ENCODE results near the gene SRPRA.

SRPRA gene

DNA sequence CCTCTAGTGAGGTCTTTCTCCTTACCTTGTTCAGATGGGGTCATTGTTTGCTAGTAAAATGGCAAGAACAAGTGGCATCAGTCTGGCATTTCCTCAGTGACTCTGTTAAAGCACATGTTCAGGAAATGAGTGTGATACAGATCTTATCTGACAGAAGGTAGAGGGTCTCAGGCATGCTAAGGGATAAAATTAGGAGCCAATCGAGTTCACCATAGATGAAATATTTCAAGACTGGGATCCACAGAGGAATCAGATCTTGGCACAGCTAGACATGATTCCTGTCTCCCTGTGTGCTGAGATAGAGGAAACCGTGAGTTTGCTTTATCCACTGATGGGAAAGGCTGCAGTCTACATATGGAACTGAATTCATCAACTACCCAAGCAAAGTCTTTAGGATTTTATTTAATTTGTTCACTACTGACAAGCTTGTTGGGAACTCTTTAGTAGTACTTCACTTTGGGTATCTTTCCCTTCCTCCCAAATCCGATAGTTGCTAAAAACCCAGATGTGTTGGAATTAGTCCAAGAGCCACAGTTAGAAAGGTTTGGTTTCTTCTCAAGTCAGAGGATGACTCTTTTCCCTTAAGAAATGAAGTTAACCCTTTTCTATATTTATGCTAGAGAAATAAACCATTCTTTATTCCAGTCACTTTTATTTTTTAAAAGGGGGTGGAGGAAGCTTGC lies 38.7 kb downstream of the SRPRA start:
- no peak for DNase-seq

DNA sequence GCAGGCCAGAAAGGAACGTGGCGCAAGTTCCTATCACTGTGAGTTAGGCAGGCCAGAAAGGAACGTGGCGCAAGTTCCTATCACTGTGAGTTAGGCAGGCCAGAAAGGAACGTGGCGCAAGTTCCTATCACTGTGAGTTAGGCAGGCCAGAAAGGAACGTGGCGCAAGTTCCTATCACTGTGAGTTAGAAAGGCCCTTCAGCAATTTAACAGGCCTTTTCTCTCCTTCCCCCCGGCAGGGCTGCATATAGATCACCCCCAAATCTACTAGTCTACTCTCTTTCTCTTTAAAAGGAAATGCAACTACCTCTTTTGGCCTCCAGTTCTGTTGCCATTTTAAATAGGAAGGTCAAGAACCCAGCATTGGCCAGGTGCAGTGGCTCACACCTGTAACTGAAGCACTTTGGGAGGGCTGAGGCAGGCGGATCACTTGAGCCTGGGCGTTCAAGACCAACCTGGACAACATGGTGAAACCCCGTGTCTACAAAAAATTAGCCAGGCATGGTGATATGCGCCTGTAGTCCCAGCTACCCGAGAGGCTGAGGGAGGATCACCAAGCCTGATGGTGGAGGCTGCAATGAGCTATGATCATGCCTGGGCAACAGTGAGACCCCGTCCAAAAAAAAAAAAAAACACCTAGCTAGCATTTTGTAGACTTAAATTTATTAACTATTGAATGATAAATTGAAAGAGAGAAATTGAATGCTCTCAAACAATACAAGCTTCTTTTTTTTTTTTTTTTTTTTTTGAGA lies 42.2 kb downstream of the SRPRA start:
- no peak for DNase-seq

DNA sequence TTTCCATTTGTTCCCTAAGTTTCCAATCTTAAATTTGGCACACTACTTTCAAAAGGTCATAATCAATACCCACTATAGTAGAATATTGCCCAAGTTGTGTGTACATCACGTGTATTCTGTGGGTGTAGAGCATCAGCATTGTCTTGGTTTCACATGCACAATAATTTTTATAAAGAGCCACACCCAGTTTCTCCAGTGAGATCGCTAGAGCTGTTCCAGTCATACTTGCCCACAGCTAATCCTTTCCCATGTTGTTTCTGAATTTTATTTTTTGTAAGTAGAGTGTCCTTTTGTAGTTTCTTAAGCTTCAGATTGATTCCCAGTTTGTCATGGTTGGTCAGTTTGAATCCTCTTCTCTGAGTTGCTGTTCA lies 43.4 kb downstream of the SRPRA start:
- no peak for DNase-seq

DNA sequence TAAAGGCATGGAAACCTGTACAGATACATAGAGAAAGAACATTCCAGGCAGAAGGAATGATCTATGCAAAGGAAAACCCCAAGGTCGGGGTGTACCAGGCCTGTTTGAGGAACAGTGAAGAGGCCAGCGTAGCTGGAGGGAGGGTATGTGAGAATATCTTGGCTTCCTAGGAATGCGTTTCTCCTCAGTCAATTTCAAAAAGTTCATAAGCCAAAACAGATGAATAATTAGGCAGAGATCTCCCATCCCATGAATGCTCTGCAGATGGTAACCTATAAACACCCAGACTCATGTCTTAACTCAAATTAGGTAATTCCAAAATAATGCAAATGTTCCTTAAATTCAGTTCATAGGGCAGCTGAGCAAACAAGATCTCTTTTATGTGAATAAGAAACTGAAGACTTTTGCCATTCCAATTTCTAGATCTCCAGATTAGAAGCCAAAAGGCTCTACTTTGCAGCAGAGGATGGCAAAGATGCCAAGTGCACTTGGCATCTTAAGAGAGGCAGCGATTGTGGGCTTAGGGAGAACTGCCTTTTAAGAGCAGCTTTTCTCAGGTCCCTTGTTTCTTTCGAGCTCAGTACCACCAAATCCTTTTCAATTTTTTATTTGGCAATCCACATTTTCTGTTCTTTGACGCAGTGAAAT lies 43.9 kb downstream of the SRPRA start:
- DNase-seq = no peak

DNA sequence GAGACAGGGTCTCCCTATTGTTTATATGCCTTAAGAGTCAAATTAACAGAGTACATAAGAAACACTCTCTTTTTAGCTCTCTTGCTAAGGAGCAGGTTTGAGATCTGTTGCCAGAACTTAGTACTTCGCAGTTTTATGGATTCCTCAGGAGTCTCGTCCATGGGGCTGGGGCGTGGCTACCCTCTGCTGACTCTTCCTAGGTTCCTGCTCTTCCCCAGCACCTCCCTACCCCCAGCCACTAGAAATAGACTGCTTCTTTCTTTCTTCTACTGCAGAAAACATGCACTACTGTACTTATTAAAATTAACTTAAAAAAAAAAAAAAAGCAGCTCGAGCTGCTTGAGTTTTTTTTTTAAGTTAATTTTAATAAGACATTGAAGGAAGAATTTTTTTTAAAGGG lies 49.1 kb downstream of the SRPRA start:
- no peak for DNase-seq

DNA sequence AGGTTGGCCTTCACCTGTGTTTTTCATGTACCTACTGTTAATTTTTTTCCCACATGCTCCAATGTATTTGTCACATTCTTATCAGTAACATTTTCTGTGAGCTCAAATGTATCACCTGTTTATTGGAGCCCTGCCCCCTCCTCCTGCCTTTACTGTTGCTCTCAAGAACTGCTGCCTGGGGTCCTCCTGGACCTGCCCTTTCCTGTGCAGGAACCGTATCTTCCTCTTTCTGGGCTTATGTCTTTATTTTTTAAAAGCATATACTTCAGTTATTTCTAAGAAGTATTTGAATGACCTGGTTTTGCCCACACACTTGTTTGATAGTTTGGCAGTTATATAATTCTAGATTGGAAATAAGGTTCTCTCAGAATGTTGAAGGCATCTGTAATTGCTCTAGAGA lies 51.2 kb downstream of the SRPRA start:
- no peak for DNase-seq

DNA sequence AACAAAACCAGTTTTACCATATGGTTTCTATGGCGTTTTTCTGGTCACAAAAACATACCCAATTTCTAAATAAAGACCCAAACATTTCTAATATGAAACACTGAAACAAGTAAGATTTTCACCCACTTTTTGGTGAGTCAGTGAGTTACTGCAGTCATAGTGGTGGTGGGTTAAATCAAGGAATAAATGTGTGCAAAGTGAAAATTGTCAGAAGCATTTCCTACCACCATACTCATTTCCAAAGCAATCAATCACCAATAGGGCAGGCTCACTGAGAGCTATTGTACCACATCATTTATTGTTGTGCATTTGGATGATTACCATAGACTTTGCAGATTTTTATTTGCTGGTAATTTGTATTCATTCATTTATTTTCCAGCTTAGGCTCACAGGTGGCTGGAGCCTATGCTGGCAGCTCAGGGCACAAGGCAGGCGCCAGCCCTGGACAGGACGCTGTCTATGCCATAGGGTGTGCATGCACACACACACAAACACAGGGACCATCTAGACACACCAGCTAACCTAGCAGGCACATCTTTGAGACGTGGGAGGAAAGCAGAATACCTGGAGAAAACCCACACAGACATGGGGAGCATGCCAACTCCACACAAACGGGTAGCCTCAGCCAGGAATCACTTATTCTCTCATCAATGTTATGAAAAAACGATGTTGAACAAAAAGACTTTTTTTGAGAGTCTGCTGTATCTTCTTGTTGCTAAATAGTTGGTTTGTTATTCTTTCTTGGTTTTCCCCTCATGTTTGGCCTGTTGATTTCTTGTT lies 52.0 kb downstream of the SRPRA start:
- no peak for DNase-seq

DNA sequence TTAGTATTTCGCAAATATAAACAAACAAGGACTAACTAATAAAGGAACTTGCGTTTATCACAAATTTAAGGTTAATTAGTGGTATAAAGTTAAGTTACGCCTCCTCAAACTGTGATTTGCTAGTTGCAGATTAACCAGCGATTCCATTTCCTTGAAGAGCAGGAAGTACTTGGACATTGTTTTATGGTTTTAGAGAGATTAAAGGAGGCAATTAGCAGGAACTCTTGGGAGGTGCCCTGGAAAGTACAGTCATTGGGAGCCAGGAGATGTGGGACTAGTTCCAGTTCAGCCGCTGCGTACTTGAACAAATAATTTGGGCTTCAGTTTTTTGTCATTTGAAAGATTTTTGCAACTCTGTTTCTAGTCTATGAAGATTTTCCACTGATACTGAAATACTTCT lies 53.9 kb downstream of the SRPRA start:
- DNase-seq = no peak

DNA sequence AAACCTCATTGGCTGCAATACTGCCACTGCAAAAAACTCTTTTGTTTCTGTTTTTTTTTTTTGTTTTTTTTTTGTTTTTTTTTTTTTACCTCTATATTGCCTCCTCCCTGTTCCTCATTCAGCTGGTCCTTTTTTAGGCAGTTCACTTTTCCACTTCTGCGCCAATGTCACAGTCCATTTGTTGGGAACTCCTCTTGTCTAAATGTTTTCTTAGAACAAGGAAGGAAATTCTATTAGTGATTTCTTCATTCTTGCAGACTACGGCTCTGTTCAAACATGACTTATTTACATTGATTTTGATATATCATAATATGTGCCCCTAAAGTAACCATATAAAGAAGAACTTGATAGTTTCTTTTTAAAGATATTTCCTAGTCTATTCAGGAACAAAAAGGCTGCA lies 54.3 kb downstream of the SRPRA start:
- no peak for DNase-seq
